ENCODE results near the gene BLVRB.
"Not testable (repeated sequence)": the region's sequence is repeated elsewhere in the genome, so short reads cannot be mapped to it uniquely, and the experiment has no call there.

Gene BLVRB

DNA sequence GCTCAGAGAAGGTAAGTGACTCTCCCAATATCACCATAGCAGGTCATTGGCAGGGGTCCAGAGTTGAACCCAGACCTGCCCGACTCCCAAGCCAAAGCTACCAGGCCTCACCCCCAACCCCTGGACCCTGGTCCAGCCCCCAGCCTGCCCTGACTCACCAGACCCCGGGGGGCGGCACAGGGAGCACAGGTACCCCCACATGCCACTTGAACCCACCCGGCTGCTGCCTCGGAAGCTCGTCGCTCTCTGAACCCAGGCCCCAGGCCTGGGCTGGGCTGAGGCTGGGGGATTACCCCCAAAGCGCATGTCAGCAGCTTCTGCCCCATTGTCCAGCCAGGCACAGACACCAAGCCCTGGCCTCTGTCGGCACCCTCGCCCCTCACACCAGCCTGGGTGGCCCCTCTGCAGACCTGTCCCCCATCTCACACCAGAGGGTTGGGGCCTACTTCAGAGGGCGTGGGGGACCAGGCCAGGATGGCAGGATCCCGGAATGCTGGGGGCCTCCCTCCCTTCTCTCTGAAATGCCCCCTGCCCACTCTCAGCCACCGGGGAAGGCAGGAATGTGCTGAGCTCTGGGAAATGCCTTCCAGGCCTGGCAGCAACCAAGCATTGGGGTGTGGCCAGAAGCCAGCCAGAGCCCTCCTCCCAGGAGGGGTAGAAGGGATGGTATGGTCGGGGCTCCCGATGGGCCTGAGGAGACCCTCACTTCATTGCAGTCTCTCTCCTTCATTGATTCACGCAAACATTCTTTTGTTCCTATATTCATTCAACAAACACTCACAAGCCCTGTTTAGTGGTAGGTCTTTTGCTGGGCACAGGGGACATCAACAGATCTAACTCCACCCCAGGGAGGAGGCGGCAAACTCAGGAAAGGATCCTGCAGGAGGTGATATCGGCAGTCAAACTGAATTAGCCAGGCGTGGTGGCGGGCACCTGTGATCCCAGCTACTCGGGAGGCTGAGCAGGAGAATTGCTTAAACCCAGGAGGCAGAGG is 50.7 kb downstream of the BLVRB start:
- no peak overlapping the region for H3K4me3 ChIP-seq (ENCODE audit: low read depth, low read length)
- TF ChIP-seq, protein P1, sequence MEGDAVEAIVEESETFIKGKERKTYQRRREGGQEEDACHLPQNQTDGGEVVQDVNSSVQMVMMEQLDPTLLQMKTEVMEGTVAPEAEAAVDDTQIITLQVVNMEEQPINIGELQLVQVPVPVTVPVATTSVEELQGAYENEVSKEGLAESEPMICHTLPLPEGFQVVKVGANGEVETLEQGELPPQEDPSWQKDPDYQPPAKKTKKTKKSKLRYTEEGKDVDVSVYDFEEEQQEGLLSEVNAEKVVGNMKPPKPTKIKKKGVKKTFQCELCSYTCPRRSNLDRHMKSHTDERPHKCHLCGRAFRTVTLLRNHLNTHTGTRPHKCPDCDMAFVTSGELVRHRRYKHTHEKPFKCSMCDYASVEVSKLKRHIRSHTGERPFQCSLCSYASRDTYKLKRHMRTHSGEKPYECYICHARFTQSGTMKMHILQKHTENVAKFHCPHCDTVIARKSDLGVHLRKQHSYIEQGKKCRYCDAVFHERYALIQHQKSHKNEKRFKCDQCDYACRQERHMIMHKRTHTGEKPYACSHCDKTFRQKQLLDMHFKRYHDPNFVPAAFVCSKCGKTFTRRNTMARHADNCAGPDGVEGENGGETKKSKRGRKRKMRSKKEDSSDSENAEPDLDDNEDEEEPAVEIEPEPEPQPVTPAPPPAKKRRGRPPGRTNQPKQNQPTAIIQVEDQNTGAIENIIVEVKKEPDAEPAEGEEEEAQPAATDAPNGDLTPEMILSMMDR (IDR thresholded peaks at IDR 0.05; ENCODE audit: low read depth, low read length): no peak

DNA sequence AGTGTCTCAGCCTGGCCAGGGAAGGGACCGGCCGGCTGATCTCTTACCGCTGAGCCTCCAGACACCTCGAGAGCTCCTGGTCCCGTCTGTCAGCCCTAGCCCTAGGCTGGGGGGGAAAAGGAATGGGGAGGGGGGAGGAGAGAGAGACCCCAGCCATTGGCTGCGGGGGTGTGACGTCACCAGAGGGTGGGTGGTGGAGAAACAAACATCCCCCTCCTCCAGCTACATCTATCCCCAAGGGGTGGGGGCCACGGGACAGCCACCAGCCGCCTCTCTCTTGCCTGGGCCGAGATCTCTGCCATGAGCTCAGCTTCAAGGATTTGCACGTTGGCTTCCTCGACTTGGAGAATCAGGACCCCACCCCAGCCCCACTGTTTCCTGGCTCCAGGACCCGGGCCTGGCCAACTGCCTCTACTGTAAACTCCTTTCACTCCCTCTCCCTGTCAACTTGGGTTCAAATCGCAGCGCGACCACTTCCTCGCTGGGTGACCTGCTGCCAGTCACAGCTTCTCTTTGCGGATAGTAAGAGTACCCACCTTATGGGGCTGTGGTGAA is 52.2 kb downstream of the BLVRB start, which contains the start of gene PRX:
PRX (minus strand) TSS at position 88 of the 555 bp plus-strand sequence. CDS start 5,446 bp downstream, outside the sequence.
- no peak within 1 kb of the TSS for H3K4me3 ChIP-seq (ENCODE audit: low read depth, low read length)
- TF ChIP-seq, protein P1 (IDR thresholded peaks at IDR 0.05; ENCODE audit: low read depth, low read length): no peak

DNA sequence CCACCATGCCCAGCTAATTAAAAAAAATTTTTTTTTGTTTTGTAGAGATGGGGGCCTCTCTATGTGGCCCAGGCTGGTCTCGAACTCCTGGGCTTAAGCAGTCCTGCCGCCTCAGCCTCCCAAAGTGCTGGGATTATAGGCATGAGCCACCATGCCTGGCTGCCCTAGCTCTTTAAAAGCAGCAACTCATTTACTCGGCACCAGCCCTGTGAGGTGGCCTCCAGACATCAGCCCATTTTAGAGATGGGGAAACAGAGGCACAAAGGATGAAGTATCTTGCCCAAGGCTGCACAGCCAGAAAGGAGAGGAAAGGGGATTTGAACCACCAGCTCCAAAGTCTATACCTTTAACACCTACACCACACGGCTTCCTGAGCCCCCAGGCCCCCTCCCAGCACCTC is 52.7 kb downstream of the BLVRB start:
- TF ChIP-seq, protein P1 (IDR thresholded peaks at IDR 0.05; ENCODE audit: low read depth, low read length): no peak
- H3K4me3 ChIP-seq (ENCODE audit: low read depth, low read length): no peak overlapping the region

DNA sequence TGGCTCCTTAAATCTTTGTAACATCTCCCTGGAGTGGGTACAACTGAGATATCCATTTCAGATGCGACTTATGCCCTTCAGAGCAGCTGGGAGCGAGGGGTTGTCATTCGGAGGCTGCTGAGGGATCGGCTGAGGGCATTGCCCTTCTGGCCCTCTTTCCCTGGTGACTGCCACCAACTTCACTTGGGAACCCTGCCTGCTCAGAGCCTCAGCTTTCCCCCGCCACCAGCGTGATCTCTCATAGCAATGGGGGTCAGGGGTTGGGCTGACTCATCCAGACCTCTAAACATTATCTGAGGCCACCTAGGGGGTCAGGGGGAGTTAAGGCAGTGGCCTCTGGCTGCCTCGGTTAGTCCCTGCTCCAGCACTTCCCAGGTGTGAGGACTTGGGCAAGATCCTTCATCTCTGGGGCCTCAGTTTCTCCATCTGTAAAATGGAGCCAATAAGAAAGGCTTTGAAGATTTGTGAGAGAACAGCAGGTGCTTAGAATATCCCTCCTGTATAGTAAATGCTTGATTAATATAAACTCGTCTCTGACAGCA is 53.5 kb downstream of the BLVRB start:
- TF ChIP-seq, protein P1 (IDR thresholded peaks at IDR 0.05; ENCODE audit: low read depth, low read length): no peak
- H3K4me3 ChIP-seq (ENCODE audit: low read depth, low read length): no peak overlapping the region

DNA sequence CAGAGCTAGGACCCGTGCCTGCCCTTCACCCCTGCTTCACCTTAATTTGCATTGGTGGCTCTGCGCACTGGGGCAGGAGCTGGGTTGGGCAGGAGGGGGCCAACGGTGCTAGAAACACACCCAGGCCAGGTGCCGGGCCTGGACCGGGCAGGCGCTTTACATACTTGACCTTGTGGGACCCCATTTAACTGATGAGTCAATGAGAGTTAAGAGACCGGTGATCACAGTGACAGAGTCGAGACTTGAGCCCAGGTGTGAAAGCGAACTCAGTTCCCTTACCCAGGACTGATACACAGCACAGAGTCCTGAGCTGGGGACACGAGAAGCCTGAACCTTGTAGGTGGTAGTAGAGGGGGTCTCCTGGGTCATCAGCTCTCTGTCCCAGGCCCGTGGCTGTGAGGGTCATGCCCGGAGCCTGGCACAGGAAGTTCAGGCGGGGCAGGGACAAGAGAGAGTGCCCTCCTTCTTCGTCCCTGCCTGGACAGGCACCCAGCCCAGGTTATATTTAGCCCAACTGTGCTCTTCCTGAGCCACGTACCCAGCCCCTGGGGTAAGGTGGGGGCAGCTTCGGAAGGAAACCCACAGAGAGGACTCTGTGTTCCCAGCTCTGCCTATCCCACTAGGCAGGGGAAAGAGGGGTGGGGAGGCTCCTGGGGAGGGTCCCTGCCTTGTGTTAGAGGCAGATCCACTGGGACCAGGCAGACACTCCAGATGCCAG is 54.3 kb downstream of the BLVRB start:
- TF ChIP-seq, protein P1 (IDR thresholded peaks at IDR 0.05; ENCODE audit: low read depth, low read length): no peak
- H3K4me3 ChIP-seq (ENCODE audit: low read depth, low read length): no peak overlapping the region

DNA sequence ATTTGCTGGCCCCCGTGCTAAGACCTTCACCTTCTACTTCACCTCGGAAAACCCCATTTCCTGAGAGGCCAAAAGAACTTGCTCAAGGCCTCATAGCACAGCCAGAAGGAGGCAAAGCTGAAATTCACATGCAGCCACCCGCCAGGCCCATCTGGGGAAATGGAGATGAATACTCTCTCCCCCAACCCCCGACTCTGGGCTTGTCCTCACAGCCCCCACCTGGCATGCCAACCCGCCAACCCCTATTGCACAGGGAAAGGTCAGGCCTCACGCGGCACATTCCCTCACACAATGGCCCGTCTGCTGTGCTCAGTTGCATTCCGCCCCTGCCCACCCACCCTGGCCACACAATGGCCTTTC is 55.5 kb downstream of the BLVRB start:
- H3K4me3 ChIP-seq (ENCODE audit: low read depth, low read length): no peak overlapping the region
- TF ChIP-seq, protein P1 (IDR thresholded peaks at IDR 0.05; ENCODE audit: low read depth, low read length): no peak

DNA sequence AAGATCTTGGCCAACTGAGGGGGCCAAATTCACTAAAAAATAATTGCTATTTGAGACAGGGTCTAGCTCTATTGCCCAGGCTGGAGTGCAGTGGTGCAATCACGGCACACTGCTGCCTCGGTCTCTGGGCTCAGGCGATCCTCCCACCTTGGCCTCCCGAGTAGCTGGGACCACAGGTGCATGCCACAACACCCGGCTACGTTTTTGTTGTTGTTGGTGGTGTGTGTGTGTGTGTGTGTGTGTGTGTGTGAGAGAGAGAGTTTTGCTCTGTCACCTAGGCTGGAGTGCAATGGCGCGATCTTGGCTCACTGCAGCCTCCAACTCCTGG is 57.0 kb downstream of the BLVRB start:
- not testable (repeated sequence) for H3K4me3 ChIP-seq (ENCODE audit: low read depth, low read length)
